Measurements from ENCODE around the gene LEMD2.

Gene LEMD2

DNA sequence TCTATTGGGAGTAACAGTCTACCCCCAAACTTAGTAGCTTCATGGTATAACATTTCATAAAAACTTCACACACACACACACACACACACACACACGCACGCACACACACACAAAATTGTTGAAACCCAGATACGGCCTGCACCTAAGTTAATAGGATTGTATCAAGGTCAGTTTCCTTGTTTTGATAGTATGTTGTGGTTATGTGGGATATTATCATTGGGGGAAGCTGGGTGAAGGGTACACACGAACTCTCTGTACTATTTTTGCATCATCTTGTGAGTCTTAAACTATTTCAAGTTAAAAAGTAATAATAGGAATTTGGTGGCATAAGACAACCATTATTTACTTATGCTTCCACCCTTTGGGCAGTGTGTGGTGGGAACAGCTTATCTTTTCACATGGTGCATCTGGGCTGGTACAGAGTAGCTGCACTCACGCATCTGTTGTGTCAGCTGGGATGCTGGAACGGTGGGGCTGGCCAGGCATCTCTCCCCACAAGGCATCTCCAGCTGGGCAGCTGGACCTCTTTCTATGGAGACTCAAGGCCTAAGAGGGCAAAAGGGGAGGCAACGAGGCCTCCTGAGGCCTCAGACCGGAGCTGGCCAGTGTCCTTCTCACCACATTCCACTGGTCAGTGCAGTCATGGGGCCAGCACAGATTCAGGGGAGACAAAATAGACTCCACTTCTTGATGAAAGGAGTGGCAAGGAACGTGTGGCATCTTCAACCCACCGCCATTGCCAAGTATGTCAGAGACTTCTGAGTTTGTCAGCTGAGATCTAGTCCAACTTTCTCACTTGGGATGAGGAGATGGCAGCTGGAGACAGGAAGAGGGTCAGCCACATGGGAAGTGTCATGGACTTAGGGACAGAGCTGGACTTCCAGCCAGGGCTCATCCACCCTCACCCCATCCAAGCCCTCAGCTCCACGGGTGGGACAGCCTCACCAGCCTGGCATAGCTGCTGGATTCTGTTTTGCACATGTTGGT, 21.7 kb downstream of the LEMD2 start:
- TF ChIP-seq GATA3 (IDR thresholded peaks at IDR 0.05; ENCODE audit: low read depth, low read length) (no peak), GATA2 (IDR thresholded peaks at IDR 0.05; ENCODE audit: low read depth, low read length) (no peak)

- TF ChIP-seq GATA2 (IDR thresholded peaks at IDR 0.05; ENCODE audit: low read depth, low read length): no peak
- no peak for TF ChIP-seq GATA3 (IDR thresholded peaks at IDR 0.05; ENCODE audit: low read depth, low read length)
Observed at GRCh38 chr6:33765368-33765767, 23.6 kb downstream of the LEMD2 start.

DNA sequence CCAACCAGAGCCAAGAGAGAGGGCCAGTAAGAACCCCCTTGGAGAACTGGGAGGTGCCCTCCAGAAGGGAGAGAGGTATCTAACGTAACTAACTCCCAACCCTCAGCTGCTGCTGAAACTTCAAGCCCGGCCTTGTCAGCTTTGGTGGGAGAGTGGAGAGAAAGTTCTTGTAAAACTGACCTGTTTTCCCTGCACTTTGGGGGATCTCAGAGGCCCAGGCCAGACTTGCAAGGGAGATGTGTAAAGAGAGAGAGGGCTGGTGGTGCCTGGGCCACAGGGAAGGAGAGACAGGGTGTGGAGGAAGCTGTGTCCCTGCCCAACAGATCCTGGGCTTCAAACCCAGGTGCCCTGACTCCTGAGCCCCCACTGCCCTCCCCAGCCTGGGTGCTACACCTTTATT, 24.9 kb downstream of the LEMD2 start:
- no peak for TF ChIP-seq GATA2 (IDR thresholded peaks at IDR 0.05; ENCODE audit: low read depth, low read length)
- TF ChIP-seq GATA3 (IDR thresholded peaks at IDR 0.05; ENCODE audit: low read depth, low read length): no peak

GRCh38 chr6:33763483-33763882, 25.4 kb downstream of the LEMD2 start:
- TF ChIP-seq GATA3 (IDR thresholded peaks at IDR 0.05; ENCODE audit: low read depth, low read length) (no peak), GATA2 (IDR thresholded peaks at IDR 0.05; ENCODE audit: low read depth, low read length) (no peak)

GRCh38 chr6:33762713-33763112, 26.2 kb downstream of the LEMD2 start:
- TF ChIP-seq GATA3 (IDR thresholded peaks at IDR 0.05; ENCODE audit: low read depth, low read length): no peak
- TF ChIP-seq GATA2 (IDR thresholded peaks at IDR 0.05; ENCODE audit: low read depth, low read length): no peak

- no peak for TF ChIP-seq GATA2 (IDR thresholded peaks at IDR 0.05; ENCODE audit: low read depth, low read length)
- no peak for TF ChIP-seq GATA3 (IDR thresholded peaks at IDR 0.05; ENCODE audit: low read depth, low read length)
Observed at GRCh38 chr6:33761922-33762629, 26.9 kb downstream of the LEMD2 start.

DNA sequence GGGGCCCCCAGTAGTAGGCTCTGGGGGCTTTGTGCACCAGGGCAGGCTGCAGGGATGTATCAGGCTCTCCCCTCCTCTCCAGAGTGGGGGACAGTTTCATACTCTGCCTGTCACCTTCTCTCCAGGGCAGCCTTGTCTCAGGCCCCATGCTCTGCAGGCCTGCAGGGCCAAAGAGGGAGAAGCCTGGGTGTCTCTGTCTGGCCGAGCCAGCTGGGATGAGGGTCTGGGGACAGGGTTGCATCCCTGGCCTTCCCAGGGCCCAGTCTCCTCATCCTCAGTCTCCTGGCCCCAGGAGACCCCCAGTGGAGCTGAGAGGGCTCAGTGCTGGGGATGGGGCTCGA, 27.4 kb downstream of the LEMD2 start:
- TF ChIP-seq GATA2 (IDR thresholded peaks at IDR 0.05; ENCODE audit: low read depth, low read length): no peak
- no peak for TF ChIP-seq GATA3 (IDR thresholded peaks at IDR 0.05; ENCODE audit: low read depth, low read length)

DNA sequence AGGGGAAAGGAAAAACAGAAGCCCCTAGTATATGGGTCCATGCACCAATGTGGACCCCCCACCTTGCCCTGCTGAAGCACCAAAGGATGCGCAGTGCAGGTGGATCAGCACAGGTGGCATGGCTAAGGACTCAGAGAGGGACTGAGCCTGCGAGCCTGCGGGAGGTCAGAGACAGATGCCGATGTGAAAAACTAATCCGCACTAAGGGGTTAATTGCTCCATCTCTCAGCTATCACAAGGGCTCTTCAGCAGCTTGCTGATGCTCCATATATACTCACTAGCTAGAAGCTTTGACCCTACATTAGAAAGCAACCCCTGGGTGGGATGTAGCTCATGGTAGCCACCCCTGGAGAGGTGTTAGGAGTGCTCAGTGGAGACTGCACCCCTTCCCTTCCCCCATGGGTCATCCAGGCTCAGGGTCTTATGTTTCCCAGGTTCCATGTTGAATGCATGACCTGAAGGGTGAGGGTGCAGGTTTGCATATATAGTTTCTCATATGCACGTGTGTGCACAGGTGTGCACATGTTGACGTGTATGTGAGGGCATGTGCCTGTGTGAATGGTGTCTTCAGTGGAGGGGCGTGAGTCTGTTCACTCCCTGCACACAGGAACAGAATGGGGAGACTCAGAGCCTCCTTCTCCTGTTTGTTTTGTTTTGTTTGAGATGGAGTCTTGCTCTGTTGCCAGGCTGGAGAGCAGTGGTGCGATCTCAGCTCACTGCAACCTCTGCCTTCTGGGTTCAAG, 28.9 kb downstream of the LEMD2 start:
- TF ChIP-seq GATA2 (IDR thresholded peaks at IDR 0.05; ENCODE audit: low read depth, low read length) (no peak), GATA3 (IDR thresholded peaks at IDR 0.05; ENCODE audit: low read depth, low read length) (no peak)

GRCh38 chr6:33758815-33759216, 30.1 kb downstream of the LEMD2 start:
- TF ChIP-seq GATA3 (IDR thresholded peaks at IDR 0.05; ENCODE audit: low read depth, low read length): no peak
- no peak for TF ChIP-seq GATA2 (IDR thresholded peaks at IDR 0.05; ENCODE audit: low read depth, low read length)

GRCh38 chr6:33757906-33758305, 31.0 kb downstream of the LEMD2 start:
- no peak for TF ChIP-seq GATA2 (IDR thresholded peaks at IDR 0.05; ENCODE audit: low read depth, low read length)

- TF ChIP-seq GATA2 (IDR thresholded peaks at IDR 0.05; ENCODE audit: low read depth, low read length) (no peak), GATA3 (IDR thresholded peaks at IDR 0.05; ENCODE audit: low read depth, low read length) (no peak)
Observed at GRCh38 chr6:33757113-33757512, 31.8 kb downstream of the LEMD2 start.

- TF ChIP-seq GATA3 (IDR thresholded peaks at IDR 0.05; ENCODE audit: low read depth, low read length) (no peak), GATA2 (IDR thresholded peaks at IDR 0.05; ENCODE audit: low read depth, low read length) (no peak)
Observed at GRCh38 chr6:33756211-33756954, 32.5 kb downstream of the LEMD2 start.

DNA sequence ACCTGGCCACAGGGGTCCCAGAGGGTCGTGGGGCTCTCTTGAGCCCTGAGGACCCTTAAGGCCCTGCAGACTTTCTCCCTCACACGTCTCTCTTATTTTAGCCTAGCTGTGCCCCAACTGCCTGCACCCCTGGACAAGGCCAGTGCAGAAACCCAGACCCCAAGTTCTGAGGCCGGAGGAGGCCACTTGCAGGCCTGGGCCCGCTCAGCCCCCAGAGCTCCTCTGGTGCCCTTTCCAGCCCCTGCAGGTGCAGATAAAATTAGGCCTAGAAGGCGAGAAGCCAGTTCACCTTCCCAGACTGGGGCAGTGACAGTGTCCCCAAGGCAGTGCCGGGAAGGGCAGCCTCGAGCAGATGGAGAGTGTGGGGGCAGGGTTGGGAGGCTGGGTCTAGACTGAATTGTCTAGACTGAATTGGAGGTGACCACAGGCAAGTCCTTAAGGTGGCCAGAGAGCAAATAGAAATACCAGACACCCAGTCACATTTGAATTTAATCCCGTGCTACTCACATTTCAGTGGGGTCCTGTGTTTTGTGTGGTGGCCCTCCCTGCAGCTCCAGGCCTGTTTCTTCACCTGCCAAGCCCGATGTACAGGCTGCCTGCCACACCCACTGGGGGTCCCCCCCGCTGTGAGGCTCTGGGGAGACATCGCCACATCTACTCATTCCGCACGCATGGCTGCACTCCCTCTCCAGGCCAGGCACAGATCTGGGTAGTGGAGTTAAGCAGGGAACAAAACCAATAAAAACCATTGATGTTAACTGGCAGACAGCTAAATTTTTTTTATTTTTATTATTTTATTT, 33.7 kb downstream of the LEMD2 start:
- no peak for TF ChIP-seq GATA3 (IDR thresholded peaks at IDR 0.05; ENCODE audit: low read depth, low read length)
- no peak for TF ChIP-seq GATA2 (IDR thresholded peaks at IDR 0.05; ENCODE audit: low read depth, low read length)

All from SH-SY5Y (cell line).